ENCODE measurements around the gene DLGAP4.

Gene DLGAP4

DNA sequence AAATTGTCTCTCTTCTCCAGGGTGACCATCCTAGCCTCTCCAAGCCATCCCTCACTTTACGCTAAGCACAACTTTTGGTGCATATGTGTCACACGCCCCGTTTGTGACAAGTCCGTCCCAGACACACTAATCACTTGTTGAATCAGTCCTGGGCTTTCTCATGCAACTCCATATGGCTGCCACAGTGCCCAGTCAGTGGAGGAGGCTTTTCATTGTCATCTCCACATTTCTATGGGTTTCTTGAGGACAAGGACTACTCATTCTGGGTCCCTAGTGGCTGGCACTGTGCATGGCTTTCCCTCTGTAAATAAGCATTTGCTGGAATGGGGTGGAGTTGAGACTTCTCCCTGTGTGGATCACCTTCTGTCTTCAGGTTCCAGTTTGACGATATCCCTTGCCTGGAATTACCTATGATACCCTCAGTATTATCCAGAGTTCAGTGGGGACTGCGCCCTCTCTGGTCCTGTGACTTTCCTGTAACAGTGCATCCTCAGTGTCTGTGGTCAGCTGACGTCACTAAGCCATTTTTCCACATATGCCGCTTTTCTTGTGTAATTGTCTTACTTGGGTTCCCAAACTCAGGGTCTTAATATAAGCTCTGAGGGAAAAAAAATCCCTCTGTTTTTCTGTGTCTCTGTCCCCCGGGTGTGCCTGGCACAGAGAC is 175.4 kb downstream of the DLGAP4 start:
- DNase-seq: no peak

DNA sequence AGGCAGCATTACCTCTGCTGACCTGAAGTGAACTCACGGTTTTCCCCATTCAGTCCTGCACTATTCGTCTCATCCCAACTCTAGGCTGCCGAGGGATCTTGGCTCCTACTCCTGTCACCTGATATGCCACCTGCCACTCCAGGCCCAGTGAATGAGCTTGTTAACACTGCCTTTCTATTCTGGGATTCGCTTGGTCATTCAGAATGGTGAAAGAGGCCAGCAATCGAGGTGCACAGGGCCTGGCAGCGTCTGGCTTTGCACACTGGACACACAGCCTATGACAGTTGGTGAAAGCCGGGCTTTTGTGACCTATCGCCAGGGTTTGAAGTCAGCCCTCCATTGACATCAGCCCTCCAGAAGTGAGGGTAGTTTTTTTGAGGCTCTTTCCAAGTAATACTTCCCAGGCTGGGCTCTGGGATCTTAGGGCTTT is 175.9 kb downstream of the DLGAP4 start:
- no peak for DNase-seq

DNA sequence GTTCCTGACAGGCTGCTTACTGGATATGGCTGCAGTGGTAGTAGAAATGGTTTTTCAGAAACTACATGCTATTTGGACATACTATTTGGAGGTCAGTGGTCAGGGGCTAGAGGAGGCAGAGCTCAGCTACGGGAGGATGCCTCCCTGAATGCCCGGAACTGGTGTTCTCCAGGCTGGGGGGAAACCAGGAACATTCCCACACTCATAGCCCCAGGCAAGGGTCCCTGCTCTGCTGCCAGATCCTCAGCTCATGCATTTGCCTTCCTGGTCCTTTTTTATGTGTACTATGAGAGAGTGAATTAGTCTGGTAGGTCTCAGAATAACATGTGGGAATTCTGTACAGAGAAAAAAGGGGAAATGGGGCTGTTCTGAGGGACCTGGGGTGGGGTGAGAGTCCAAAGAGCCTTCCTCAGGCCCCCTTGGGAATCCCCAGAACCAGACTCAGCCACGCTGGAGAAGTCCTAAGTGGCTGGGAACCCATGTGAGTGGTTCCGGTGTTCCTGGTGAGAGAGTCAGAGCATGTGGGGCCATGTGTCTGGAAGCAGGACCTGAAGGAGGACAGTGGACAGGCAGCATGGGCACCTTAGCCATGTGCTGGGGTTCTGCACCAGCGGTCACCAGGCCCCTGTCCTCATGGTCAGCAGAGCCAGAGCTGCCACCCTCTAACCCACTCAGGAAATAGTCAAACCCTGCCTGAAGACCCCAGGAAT is 177.2 kb downstream of the DLGAP4 start:
- DNase-seq: no peak

DNA sequence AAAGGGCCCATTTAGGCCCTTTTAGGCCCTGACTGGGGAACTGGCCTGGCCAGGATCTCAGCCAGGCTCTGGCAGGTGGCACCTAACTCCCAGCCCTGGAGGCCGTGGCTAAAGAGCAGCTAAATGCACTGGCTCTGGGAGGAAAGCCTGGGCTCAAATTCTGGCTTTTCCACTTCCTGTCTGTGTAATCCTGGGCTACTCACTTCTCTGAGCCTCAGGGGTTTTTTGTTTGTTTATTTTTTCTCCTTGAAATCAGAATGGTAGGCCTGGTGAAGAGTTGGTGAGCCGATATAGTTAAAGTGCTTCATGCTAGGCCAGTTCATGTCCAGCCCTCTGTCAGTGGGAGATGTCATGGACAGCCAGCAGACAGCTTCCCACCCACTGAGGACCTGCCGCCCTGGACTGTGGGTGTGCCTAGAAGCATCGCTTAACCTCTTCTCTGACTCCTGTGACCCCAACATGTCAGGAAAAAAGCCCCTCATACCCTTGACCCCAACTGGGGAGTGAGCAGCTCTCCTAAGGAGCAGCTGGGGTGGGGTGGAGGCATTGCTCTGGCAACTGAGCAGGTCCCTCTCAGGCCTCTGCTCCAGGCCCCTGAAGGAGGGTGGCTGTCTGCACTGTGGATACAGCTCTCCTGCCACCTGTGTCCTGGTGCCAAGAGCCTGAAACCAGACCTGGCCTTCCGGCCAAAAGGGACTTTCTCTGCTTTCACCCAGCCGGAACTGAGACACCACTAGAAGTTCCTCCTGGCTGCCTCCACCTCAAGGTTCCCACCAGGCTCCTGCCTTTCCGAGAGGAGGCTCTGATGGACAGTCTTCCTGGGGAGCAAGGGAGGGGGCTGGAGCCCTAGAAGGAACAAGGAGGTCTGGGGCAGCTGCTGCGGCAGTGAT is 178.0 kb downstream of the DLGAP4 start:
- DNase-seq: no peak

DNA sequence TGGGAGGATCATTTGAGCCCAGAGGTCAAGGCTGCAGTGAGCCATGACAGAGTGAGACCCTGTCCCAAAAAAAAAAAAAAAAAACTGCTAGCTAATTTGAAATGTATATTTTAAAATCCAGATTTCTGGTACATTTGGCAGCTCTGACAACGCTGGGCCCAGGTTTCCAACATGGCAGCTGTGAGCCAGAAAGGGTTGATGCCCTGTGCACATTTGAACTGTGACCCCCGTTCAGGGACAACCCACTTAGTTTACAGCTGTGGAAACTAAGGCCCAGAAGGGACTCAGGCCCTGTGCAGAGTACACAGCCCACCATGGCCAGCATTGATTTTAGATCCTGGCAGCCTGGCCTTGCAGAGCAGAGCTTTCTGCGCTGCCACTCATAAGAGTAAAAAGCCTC is 179.1 kb downstream of the DLGAP4 start:
- DNase-seq: no peak

DNA sequence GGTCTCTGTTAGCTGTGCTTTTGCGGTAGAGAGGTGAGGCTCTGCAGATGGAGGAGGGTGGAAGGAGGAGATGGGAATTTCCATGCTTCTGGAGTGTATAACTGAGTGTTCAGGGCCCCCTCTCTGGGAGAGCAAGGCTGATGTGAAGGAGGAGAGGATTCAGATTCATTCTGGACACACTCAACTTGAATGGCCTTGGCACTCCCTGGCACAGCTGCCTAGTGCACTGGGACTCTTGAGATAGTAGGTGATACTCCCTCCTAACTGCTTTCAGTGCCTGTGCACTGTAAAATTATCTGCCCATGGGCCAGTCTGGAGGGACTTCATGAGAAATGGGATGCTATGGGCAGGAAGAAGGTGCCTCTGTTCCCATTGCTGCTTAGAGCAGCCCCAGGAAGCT is 180.9 kb downstream of the DLGAP4 start:
- no peak for DNase-seq

DNA sequence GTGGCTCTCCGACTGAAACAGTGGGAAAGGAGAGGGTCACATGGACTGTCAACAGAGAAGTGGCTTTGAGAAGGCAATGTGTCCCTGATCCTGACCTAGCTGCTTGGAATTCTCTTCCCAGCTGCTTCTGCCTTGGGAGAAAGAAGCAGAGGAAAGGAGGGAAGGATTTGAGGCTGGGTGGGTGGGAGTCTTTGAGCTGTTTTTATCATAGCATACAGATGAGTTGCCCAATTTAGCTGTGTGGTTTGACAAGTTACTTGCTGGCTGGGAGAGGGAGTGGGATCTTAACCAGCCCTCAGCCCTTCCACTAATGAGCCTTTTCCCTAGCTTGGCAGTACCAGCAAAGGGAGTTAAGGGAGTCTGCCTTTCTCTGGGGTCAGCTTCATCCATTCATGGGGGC is 184.1 kb downstream of the DLGAP4 start:
- DNase-seq: no peak

DNA sequence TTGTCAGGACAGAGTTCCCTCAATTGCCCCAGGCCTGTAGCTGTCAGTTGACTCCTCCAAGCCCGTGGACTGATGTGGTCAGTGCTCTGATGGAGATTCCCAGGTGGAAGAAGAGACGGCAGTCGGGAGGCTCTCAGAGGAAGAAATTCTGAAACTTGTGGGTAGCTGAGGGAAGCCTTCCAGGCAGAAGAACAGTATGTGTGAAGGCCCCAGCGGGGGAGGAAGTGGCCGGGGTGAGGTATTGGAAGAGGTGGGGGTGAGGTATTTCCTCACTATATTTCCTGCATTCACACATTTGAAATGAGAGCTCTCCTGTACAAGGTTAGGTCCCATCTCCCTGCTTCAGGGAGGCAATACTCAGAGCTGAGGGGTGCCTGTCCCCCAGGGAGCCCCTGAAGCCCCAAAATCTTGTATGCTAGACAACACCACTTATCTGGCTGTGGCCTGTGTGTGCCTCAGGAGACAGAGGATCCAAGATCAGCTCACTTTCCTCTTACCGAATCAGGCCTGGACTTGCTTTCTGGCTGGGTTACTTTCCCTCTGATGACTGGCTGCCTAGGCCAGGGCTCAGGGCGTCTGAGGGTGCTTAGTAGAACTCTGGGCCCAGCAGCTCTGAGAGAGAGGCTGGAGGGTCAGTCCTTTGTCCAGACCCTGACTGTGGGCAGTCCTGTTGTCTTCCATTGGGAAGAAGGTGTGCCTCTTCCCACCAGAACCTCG is 185.9 kb downstream of the DLGAP4 start:
- peak; percentile 44 for DNase-seq

DNA sequence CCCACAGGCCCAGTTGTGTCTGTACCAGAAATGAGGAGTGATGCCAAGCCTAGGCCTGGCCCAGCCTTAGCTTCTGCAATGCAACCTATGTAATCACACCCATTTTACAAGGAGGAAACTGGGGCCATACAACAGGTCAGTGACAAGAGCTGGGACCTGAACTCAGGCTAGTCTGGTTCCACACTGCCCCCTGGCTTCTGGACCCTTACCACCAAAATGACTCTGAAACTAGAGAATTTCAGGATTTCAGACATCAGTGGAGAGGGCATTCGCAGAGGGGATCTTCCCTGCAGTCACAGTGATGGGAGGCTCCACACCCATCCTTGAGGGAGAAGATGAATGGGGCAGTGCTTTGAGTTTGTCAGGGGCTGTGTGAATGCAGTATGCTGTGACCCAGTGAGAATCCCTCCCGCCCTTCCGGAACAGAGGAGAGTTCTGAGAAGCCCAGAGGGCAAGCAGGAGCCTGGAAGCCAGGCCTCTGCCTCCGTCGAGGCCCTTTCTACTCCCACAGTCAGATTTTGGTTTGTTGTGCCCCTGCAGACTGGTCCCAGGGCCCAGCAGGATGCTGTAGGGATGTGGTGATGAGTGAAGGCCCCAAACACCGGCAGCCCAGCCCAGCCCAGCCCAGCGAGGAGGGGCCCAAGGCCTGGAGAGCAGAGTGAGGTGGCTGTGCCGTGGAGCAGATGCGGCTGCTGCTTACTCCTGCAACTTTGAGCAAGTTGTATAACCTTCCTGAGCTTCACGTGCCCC is 187.1 kb downstream of the DLGAP4 start:
- no peak for DNase-seq

DNA sequence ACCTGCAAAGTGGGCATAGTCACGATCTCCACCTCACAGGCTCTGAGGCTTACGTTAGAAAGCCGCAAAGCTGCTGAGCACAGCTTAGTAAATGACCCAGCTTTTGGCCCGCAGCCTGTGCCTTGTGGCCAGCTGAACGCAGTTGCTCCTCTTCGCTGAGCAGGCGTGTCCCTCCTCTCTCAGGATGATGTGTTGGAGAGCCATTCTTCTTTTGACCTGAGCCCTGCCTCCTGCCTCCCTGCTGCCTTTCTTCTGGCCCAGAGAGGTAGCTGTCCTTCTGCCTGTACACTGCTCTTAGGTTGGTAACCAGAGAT is 187.6 kb downstream of the DLGAP4 start:
- no peak for DNase-seq

DNA sequence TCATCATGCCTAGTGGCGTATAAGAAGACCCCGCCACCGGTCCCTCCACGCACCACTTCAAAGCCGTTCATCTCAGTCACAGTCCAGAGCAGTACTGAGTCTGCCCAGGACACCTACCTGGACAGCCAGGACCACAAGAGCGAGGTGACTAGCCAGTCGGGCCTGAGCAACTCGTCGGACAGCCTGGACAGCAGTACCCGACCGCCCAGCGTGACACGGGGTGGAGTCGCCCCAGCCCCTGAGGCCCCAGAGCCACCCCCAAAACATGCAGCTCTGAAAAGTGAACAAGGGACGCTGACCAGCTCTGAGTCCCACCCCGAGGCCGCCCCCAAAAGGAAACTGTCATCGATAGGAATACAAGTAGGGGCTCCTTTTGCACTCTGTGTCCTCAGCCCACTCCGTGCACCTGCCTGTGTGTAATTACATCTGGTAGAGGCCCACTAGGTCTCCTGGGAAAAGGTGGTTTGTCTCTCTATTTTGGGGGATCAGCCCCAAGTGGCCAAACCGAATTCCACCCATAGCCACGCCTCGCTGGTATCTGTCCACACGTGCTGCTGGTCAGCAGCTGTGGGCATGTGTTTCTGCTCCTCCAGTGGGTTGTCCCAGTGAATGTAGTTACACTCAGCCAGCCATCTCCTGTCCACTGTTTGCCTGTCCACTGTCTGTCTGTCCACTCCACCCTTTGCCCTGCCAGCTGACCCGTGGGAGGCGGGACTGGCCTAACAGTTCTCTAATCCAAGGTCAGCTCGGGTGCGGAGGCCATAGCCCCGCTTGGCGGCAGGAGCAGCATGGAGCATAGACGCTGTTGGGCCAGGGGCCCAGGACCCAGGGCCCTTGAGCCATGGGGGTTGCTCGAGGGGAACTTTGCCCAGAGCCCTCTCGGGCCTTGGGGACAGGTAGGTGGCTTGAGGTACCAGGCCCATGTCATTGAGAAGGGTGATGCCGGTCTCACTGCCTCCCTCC is 190.8 kb downstream of the DLGAP4 start:
- no peak for DNase-seq

DNA sequence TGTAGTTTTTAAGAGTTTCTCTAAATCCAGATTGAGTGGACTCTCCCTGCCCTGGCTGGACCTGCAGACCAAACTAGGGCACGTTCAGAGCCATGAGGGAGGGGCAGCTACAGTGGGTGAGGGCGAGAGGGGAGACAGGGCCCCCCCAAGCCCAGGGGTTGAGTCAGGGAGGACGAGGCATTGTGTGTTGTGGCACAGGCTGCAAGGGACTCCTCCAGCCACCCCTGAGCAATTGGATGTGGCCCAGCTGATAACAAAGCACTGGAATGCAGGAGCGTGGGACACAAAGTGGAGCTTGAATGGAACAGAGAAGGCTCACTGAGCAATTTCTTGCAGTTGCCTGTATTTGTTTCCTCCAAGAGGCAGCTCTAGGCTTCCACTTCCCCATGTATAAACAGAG is 191.7 kb downstream of the DLGAP4 start:
- DNase-seq: no peak

DNA sequence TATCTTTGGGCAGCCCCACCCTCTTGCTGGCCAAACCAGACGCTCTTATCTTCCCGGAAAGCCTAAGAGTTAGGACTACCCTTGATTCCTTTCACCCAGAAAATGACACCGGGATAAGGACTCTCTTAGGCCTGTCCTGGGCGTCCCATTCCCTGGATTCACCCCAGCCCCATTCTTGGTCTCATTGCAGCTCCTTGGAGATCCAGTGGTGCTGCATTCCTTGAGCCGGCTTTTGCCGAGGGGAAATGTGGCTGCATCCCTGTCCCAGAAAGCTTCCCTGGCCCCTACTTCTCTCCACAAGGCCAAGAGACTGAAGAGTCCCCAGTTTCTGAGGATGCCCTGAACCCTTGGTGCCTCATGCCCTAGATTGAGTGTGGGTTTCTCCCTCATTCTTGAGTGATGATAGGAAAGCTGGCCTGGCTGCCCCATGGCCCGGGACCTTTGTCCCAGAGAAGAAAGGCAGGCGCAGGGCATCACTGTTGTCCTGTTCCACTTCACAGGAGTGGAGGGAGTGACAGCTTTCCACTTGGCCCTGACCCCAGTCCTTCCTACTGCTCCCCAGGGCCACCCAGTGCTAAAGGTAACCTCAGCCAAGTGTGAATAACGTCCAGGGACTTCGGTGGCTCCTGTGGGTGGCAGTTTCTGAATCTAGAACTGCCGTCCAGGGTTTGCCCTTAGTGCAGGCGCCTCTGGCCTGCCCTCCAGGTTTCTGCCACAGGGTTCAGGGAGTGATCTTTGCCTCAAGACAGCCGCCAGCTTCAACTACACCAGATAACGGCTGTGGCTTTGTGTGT is 192.4 kb downstream of the DLGAP4 start:
- no peak for DNase-seq

DNA sequence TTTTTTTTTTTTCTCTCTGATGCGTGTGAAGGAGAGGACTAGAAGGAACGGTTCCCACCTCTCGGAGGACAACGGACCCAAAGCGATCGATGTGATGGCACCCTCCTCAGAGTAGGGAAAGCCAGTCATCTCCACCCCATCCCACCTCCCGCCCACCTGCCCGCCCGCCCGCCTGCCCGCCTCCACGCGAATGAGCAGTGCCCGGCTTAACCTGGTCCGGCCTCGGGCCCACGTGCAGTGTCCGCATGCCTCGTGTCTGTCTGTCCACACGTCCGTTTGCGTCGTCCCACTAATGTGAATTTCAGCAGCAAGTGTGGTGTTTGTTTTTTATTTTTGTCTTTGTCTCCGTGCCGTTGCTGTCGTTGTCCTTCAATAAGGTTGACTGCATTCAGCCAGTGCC is 193.1 kb downstream of the DLGAP4 start:
- DNase-seq: no peak

DNA sequence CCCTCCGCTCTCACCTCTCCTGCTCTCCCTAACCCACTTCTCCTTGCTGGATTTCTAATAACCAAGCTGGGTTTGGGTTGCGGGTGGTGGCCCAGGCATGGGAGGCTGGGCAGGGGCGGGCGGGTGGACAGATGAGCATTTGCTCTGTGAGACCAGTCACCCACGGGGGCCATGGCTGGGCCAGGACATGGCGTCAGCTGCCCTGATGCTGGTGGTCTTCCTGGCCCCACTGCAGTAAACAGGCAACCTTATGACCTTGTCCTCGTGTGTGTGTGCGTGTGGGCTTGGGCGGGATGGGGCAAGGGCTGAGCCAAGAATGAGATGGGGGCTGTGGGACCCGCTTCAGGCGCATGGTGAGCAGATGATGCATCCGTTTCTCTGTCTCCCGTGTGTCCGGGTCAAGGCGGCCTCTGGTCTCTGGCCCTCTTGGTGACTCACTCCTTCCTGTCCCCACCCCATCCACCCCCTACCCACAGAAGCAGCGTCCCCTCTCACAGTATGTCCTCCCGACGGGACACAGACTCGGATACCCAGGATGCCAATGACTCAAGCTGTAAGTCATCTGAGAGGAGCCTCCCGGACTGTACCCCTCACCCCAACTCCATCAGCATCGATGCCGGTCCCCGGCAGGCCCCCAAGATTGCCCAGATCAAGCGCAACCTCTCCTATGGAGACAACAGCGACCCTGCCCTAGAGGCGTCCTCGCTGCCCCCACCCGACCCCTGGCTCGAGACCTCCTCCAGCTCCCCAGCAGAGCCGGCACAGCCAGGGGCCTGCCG is 193.8 kb downstream of the DLGAP4 start:
- no peak for DNase-seq

DNA sequence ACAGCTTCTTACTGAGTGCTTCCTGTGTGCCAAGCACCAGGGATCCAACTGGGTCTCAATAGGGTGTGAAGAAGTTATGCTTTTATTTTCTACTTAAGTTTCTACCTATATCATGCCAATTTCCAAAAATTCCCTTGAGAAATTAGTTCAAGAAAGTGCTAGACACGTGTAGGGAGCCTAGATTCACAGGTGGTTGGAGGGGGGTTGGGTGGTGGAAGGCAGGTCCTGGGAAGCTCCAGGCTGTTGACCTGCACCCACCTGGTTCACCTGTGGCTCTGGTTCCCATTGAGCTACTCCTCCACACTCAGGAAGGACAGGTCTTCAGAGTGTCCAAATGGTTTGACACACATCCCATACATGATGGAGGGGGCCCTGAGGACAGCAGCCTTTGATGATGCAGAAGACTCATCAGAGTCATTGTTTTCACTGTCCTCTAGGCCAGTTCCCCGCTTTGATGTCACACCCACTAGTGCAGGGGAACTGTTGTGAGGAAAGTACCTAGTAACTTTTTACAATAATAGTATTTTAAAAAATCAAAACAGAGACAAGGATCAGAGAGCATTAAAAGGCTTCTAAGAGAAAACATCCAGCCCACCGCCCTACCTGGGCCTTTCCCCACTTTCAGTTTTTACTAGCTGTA is 195.3 kb downstream of the DLGAP4 start:
- DNase-seq: no peak

DNA sequence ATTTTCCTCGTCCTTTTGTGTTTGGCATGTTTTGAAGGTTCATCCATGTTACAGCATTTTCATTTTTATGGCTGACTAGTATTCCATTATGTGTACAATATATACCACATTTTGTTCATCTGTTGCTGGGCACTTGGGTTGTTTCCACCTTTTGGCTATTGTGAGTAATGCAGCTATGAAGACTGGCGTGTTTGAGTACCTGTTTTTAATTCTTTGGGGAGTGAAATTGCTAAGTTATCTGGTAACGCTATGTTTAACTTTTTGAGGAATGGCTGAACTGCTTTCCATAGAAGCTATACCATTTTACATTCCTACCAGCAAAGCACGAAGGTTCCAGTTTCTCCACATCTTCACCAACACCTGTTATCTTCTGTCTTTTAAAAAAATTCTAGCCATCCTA is 198.2 kb downstream of the DLGAP4 start:
- DNase-seq: no peak

DNA sequence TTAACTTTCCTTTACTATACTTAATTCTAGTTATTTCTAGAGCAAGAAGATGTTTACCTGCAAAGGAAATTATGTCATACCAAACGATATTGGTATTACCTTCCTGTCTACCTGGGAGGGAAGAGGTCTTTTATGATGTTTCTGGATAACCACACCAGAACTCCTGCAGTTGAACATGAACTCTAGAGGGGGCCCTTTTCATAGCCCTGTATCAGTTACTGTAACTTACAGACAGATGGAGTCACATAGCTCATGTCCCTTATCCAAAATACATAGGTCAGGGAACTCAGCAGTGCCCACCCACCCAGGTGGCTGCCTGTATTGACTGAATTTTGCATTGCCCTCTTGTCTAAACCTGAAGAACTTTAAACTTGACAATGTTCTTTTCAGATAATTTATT is 200.1 kb downstream of the DLGAP4 start:
- DNase-seq: no peak

DNA sequence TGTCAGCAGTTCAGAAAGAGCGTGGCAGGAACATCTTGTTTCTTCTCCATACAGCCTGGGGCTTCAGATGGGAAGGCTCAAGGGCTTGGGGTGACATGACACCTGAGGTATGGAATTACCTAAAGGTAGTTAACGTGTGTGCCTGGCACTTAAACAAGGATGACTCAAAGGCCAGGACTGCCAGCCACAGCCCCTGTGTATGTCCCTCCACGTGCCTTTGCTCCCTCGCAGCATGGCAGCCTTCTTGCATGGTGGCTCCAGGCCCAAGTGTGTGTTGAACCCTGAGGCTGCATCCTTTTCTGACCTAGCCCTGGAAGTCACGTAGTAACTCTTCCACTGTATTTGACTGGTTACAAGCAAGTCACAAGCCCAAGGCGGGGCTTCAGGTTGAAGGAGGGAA is 201.6 kb downstream of the DLGAP4 start:
- DNase-seq: no peak
